Measurements from ENCODE around the gene UTP14C.
"Not testable (repeated sequence)": the region's sequence is repeated elsewhere in the genome, so short reads cannot be mapped to it uniquely, and the experiment has no call there.

The UTP14C gene, protein sequence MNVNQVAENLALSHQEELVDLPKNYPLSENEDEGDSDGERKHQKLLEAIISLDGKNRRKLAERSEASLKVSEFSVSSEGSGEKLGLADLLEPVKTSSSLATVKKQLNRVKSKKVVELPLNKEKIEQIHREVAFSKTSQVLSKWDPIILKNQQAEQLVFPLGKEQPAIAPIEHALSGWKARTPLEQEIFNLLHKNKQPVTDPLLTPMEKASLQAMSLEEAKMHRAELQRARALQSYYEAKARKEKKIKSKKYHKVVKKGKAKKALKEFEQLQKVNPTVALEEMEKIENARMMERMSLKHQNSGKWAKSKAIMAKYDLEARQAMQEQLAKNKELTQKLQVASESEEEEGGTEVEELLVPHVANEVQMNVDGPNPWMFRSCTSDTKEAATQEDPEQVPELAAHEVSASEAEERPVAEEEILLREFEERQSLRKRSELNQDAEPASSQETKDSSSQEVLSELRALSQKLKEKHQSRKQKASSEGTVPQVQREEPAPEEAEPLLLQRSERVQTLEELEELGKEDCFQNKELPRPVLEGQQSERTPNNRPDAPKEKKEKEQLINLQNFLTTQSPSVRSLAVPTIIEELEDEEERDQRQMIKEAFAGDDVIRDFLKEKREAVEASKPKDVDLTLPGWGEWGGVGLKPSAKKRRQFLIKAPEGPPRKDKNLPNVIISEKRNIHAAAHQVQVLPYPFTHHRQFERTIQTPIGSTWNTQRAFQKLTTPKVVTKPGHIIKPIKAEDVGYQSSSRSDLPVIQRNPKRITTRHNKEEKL

DNA sequence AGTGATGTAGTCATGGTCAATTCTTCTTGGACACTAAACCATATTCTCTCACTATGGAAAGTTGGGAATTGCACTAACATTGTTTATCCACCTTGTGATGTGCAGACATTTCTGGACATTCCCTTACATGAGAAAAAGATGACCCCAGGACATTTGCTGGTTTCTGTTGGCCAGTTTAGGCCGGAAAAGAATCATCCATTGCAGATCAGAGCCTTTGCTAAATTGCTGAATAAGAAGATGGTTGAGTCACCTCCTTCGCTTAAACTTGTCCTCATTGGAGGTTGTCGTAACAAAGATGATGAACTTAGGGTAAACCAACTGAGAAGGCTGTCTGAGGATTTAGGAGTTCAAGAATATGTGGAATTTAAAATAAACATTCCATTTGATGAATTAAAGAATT lies at the start of gene UTP14C:
Gene UTP14C (plus strand): TSS at position 211 of the 400 bp plus-strand sequence. CDS start 4,114 bp downstream, outside the sequence.
- no peak within 1 kb of the TSS for H3K9ac ChIP-seq (ENCODE audit: low read length)

DNA sequence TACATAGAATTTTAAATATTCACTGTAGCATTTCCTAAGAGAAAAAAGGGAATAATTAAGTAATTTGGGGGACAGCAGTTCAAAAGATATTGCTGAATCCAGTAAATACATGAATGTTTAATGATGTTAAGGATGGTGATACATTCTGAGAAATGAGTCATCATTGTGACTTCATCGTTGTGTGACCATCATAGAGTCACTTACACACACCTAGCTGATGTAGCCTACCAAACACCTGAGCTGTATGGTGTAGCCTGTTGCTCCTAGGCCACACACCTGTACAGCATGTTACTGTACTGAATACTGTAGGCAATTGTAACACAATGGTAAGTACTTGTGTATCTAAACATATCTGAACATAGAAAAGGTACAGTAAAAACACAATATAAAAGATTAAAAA lies 48.1 kb upstream of the UTP14C start:
- H3K9ac ChIP-seq (ENCODE audit: low read length), result no peak overlapping the region
- no peak overlapping the region for H3K4me3 ChIP-seq (ENCODE audit: low read length)
- peaks cover 3% of the 10 kb centered on the region for H3K4me1 ChIP-seq (ENCODE audit: control insufficient read depth, low read depth, low read length)
- no peaks in the 10 kb centered on the region for H3K27me3 ChIP-seq (ENCODE audit: control insufficient read depth, insufficient read depth, low read length)
- no peak overlapping the region for H3K27ac ChIP-seq (ENCODE audit: low read length)
- H3K36me3 ChIP-seq (ENCODE audit: control insufficient read depth, low read depth, low read length), result no peaks in the 10 kb centered on the region
- no peaks in the 10 kb centered on the region for H3K9me3 ChIP-seq (ENCODE audit: control insufficient read depth, low read depth, low read length)

More for the DNA sequence above, at the start of gene UTP14C:
- no peak within 1 kb of the TSS for H3K27ac ChIP-seq (ENCODE audit: low read length)
- peaks cover 43% of the 10 kb centered on the region for H3K36me3 ChIP-seq (ENCODE audit: control insufficient read depth, low read depth, low read length)
- H3K27me3 ChIP-seq (ENCODE audit: control insufficient read depth, insufficient read depth, low read length), result no peaks in the 10 kb centered on the region
- no peaks in the 10 kb centered on the region for H3K4me1 ChIP-seq (ENCODE audit: control insufficient read depth, low read depth, low read length)
- H3K9me3 ChIP-seq (ENCODE audit: control insufficient read depth, low read depth, low read length), result no peaks in the 10 kb centered on the region
- no peak within 1 kb of the TSS for H3K4me3 ChIP-seq (ENCODE audit: low read length)

DNA sequence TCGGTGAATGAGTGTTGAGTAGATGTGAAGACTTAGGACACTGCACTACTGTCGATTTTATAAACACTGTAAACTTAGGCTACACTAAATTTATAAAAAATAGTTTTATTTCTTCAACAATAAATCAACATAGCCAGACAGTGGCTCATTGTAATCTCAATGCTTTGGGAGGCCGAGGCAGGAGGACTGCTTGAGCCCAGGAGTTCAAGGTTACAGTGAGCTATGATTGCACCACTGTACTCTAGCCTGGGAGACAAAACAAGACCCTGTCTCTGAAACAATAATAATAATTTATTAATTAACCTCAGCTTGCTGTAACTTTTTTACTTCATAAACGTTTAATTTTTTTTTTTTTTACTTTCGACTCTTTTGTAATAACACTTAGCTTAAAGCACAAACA lies 47.6 kb upstream of the UTP14C start:
- no peaks in the 10 kb centered on the region for H3K27me3 ChIP-seq (ENCODE audit: control insufficient read depth, insufficient read depth, low read length)
- no peaks in the 10 kb centered on the region for H3K9me3 ChIP-seq (ENCODE audit: control insufficient read depth, low read depth, low read length)
- no peak overlapping the region for H3K4me3 ChIP-seq (ENCODE audit: low read length)
- H3K9ac ChIP-seq (ENCODE audit: low read length), result no peak overlapping the region
- peaks cover 5% of the 10 kb centered on the region for H3K4me1 ChIP-seq (ENCODE audit: control insufficient read depth, low read depth, low read length)
- no peaks in the 10 kb centered on the region for H3K36me3 ChIP-seq (ENCODE audit: control insufficient read depth, low read depth, low read length)
- H3K27ac ChIP-seq (ENCODE audit: low read length), result no peak overlapping the region

DNA sequence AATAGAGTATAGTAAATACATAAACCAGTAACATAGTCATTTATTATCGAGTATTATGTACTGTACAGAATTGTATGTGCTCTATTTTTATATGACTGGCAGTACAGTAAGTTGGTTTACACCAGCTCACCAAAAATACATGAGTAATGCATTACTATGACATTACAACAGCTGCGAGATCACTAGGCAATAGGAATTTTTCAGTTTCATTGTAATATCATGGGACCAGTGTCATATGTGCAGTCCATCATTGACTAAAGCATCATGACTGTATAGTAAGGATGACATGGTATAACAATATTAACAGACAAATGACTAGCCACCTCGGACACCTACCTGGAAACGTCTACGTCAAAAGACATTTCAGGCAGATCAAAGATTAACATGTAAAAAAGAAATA lies 46.9 kb upstream of the UTP14C start:
- Histone ChIP-seq H3K9ac (ENCODE audit: low read length) (no peak overlapping the region), H3K36me3 (ENCODE audit: control insufficient read depth, low read depth, low read length) (no peaks in the 10 kb centered on the region)

DNA sequence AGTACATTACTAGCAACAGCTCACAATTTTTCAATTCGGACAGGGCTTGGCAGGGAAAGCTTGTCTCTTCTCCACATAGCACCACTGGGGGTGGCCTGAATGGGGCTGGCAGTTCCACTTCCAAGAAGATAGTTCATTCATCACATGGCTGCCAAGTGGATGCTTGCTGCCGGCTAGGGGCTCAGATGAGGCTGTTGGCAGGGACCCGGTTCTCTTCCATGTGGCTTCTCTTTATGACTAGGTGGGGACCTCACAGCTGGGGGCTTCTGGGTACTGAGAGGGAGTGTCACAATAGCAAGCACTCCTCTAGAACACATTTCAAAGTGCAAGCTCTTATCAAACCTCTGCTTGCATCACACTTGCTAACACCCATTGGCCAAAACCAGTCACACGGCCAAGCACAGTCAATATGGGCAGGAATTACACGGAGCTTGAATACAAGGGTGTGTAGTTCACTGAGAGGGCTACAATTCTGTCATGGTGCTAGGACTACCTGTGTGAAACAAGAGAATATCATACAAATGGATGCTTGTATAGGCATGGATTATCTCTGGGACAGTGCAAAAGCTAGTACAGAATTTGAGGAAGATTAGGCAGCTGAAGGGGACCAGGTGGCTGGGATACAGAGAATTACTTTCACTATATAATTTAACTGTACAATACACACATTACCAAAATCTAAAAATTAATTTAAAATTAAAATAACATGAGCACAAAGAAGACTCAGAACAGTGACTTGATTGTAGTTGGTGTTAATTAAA lies 45.5 kb upstream of the UTP14C start:
- H3K36me3 ChIP-seq (ENCODE audit: control insufficient read depth, low read depth, low read length), result no peaks in the 10 kb centered on the region
- H3K9ac ChIP-seq (ENCODE audit: low read length), result no peak overlapping the region
- H3K9me3 ChIP-seq (ENCODE audit: control insufficient read depth, low read depth, low read length), result no peaks in the 10 kb centered on the region
- peaks cover 5% of the 10 kb centered on the region for H3K4me1 ChIP-seq (ENCODE audit: control insufficient read depth, low read depth, low read length)
- H3K27me3 ChIP-seq (ENCODE audit: control insufficient read depth, insufficient read depth, low read length), result no peaks in the 10 kb centered on the region
- no peak overlapping the region for H3K4me3 ChIP-seq (ENCODE audit: low read length)
- no peak overlapping the region for H3K27ac ChIP-seq (ENCODE audit: low read length)

More for the DNA sequence above, 46.9 kb upstream of the UTP14C start:
- no peak overlapping the region for H3K4me3 ChIP-seq (ENCODE audit: low read length)
- no peaks in the 10 kb centered on the region for H3K9me3 ChIP-seq (ENCODE audit: control insufficient read depth, low read depth, low read length)
- no peaks in the 10 kb centered on the region for H3K27me3 ChIP-seq (ENCODE audit: control insufficient read depth, insufficient read depth, low read length)
- H3K4me1 ChIP-seq (ENCODE audit: control insufficient read depth, low read depth, low read length), result peaks cover 5% of the 10 kb centered on the region
- no peak overlapping the region for H3K27ac ChIP-seq (ENCODE audit: low read length)

DNA sequence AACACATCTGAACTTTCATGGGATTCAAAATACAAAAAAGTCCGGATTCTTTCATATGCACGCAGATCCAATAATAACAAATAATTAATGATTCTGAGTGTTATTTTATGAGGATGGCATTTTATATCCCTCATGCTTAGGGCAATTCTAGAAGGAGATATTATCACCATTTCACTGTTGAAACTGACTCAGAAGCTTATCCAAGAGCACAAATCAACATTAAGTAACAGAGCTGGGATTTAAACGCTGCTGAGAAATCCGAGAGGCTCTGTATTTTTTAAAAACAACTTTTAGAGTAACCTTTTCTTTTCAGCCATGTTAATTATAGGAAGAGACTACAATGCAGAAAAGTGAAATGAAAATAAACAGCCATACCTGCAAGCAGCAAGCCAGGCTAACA lies 43.6 kb upstream of the UTP14C start:
- Histone ChIP-seq H3K36me3 (ENCODE audit: control insufficient read depth, low read depth, low read length) (no peaks in the 10 kb centered on the region), H3K4me1 (ENCODE audit: control insufficient read depth, low read depth, low read length) (peaks cover 5% of the 10 kb centered on the region), H3K27ac (ENCODE audit: low read length) (no peak overlapping the region), H3K9ac (ENCODE audit: low read length) (no peak overlapping the region), H3K9me3 (ENCODE audit: control insufficient read depth, low read depth, low read length) (no peaks in the 10 kb centered on the region), H3K4me3 (ENCODE audit: low read length) (no peak overlapping the region), H3K27me3 (ENCODE audit: control insufficient read depth, insufficient read depth, low read length) (no peaks in the 10 kb centered on the region)

DNA sequence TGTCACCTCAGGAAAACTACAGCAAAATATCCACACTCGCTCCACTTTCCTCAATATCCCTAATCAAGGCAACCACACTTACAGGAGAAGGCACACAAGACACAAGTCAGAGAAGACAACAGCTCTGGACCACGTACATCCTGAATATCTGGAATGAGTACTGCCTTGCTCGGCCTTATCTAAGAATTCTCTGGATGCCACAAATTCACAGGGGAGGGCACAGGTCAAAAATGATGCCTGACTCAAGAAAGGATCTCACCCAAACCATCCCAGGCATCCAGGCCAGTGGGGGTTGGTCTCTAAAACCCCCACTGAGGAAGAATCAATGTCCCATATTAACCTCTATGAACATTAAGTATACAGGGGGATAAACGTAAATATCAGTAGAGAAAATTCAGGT lies 43.1 kb upstream of the UTP14C start:
- H3K36me3 ChIP-seq (ENCODE audit: control insufficient read depth, low read depth, low read length), result no peaks in the 10 kb centered on the region
- H3K4me1 ChIP-seq (ENCODE audit: control insufficient read depth, low read depth, low read length), result peaks cover 5% of the 10 kb centered on the region

DNA sequence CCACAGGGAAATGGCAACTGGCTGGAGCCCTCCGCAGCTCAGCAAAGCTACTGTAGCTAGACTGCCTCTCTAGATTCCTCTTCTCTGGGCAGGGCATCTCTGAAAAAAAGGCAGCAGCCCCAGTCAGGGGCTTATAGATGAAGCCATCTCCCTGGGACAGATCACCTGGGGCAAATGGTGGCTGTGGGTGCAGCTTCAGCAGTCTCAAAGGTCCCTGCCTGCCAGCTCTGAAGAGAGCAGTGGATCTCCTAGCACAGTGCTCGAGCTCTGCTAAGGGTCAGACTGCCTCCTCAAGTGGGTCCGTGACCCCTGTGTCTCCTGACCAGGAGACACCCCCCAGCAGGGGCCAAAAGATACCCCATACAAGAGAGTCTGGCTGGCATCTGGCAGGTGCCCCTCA lies 41.2 kb upstream of the UTP14C start:
- H3K27ac ChIP-seq (ENCODE audit: low read length); H3K4me3 ChIP-seq (ENCODE audit: low read length); H3K9ac ChIP-seq (ENCODE audit: low read length); H3K9me3 ChIP-seq (ENCODE audit: control insufficient read depth, low read depth, low read length); H3K27me3 ChIP-seq (ENCODE audit: control insufficient read depth, insufficient read depth, low read length); H3K36me3 ChIP-seq (ENCODE audit: control insufficient read depth, low read depth, low read length); H3K4me1 ChIP-seq (ENCODE audit: control insufficient read depth, low read depth, low read length): not testable (repeated sequence)

More for the DNA sequence above, 43.1 kb upstream of the UTP14C start:
- Histone ChIP-seq H3K27ac (ENCODE audit: low read length) (no peak overlapping the region), H3K9ac (ENCODE audit: low read length) (no peak overlapping the region), H3K4me3 (ENCODE audit: low read length) (no peak overlapping the region), H3K9me3 (ENCODE audit: control insufficient read depth, low read depth, low read length) (no peaks in the 10 kb centered on the region), H3K27me3 (ENCODE audit: control insufficient read depth, insufficient read depth, low read length) (no peaks in the 10 kb centered on the region)

DNA sequence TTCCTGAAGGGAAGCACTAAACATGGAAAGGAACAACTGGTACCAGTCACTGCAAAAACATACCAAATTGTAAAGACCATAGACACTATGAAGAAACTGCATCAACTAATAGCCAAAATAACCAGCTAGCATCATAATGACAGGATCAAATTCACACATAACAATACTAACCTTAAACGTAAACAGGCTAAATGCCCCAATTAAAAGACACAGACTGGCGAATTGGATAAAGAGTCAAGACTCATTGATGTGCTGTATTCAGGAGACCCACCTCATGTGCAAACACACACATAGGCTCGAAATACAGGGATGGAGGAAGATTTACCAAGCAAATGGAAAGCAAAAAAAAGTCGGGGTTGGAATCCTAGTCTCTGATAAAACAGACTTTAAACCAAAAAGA lies 39.6 kb upstream of the UTP14C start:
- not testable (repeated sequence) for H3K4me1 ChIP-seq (ENCODE audit: control insufficient read depth, low read depth, low read length); H3K9ac ChIP-seq (ENCODE audit: low read length); H3K27me3 ChIP-seq (ENCODE audit: control insufficient read depth, insufficient read depth, low read length); H3K27ac ChIP-seq (ENCODE audit: low read length); H3K9me3 ChIP-seq (ENCODE audit: control insufficient read depth, low read depth, low read length); H3K36me3 ChIP-seq (ENCODE audit: control insufficient read depth, low read depth, low read length); H3K4me3 ChIP-seq (ENCODE audit: low read length)

DNA sequence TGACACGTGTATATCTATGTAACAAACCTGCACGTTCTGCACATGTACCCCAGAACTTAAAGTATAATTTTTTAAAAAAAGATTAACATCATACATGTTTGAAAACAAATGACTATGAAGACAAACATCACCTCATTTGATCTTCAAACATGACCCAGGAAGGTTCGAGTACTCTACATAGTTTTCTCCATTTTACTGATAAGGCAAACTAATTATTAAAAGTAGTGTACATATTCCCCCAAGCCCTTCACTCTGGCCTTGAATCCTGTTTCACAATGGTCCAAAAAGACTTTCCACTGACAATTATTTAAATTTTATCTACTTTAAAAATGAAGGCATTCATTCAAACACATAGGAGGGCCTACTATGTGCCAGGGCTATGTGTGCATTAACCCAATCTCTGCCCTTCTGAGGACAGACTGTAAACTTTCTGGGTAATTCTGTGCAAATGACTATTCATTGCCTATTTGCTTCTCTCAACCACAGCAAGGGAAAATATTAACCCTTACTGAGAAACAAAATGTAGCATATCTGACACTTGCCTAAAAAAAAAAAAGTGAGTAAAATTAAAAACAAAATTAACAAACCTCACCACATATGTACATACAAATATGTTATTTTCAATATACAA lies 35.4 kb upstream of the UTP14C start:
- no peaks in the 10 kb centered on the region for H3K9me3 ChIP-seq (ENCODE audit: control insufficient read depth, low read depth, low read length)
- no peaks in the 10 kb centered on the region for H3K36me3 ChIP-seq (ENCODE audit: control insufficient read depth, low read depth, low read length)
- H3K27ac ChIP-seq (ENCODE audit: low read length), result no peak overlapping the region
- H3K9ac ChIP-seq (ENCODE audit: low read length), result no peak overlapping the region
- no peaks in the 10 kb centered on the region for H3K27me3 ChIP-seq (ENCODE audit: control insufficient read depth, insufficient read depth, low read length)
- H3K4me3 ChIP-seq (ENCODE audit: low read length), result no peak overlapping the region
- H3K4me1 ChIP-seq (ENCODE audit: control insufficient read depth, low read depth, low read length), result no peaks in the 10 kb centered on the region

DNA sequence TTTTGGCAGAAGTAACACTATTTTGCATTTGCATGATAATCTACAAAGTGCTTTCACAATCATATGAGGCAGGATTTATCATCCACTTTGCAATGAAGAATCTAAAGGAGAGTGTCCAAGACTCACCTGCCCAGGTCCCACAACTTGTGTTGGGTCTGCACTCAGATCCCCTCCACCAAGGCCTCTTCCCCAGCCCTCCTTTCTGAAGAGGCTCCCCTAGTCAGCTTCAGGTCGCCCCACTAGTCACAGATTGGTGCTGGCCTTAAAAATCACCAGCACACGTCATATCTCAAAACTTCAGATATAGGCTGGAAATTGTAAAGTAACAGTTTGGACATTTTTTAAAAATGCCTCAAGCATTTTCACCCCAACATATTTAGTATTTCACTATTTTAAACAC lies 30.8 kb upstream of the UTP14C start:
- Histone ChIP-seq H3K9ac (ENCODE audit: low read length) (no peak overlapping the region), H3K4me1 (ENCODE audit: control insufficient read depth, low read depth, low read length) (peaks cover 10% of the 10 kb centered on the region), H3K4me3 (ENCODE audit: low read length) (no peak overlapping the region)

More for the DNA sequence above, 30.8 kb upstream of the UTP14C start:
- Histone ChIP-seq H3K36me3 (ENCODE audit: control insufficient read depth, low read depth, low read length) (no peaks in the 10 kb centered on the region), H3K27me3 (ENCODE audit: control insufficient read depth, insufficient read depth, low read length) (no peaks in the 10 kb centered on the region), H3K27ac (ENCODE audit: low read length) (no peak overlapping the region), H3K9me3 (ENCODE audit: control insufficient read depth, low read depth, low read length) (no peaks in the 10 kb centered on the region)
